GM21529 (cell line): ENCODE data around the gene HOXB9.

ENCODE experiments used
- ATAC-seq: cut with Tn5 transposase; IDR thresholded peaks from one replicate; pipeline ENCODE4 v1.9.1; 2021; ENCODE audit not compliant: unreplicated experiment

The HOXB9 gene

GRCh38 chr17:48625495-48626244 is 488 bp downstream of the HOXB9 start:
- no peak for ATAC-seq

GRCh38 chr17:48624544-48625494 is 1.3 kb downstream of the HOXB9 start:
- no peak for ATAC-seq

GRCh38 chr17:48624118-48624517 is 2.0 kb downstream of the HOXB9 start:
- ATAC-seq = no peak

GRCh38 chr17:48623583-48623982 is 2.6 kb downstream of the HOXB9 start:
- ATAC-seq = no peak

- ATAC-seq = no peak
Observed at GRCh38 chr17:48622857-48623256, 3.3 kb downstream of the HOXB9 start.

- no peak for ATAC-seq
Observed at GRCh38 chr17:48621410-48622392, 4.5 kb downstream of the HOXB9 start.

- ATAC-seq = no peak
Observed at GRCh38 chr17:48620461-48621139, 5.6 kb downstream of the HOXB9 start.

- ATAC-seq = no peak
Observed at GRCh38 chr17:48619826-48620449, 6.2 kb downstream of the HOXB9 start.

- ATAC-seq = no peak
Observed at GRCh38 chr17:48618256-48618896, 7.8 kb downstream of the HOXB9 start.

- no peak for ATAC-seq
Observed at GRCh38 chr17:48617471-48618255, 8.5 kb downstream of the HOXB9 start.

GRCh38 chr17:48616717-48617470 is 9.3 kb downstream of the HOXB9 start:
- ATAC-seq = no peak

- ATAC-seq = no peak
Observed at GRCh38 chr17:48615963-48616716, 10.0 kb downstream of the HOXB9 start.

GRCh38 chr17:48615047-48615962 is 10.9 kb downstream of the HOXB9 start, which contains the start of gene HOXB8:
Gene HOXB8, minus strand, starts transcription at chr17:48615292. Its CDS starts 588 bp downstream, at chr17:48614704.
- no peak for ATAC-seq

- ATAC-seq = no peak
Observed at GRCh38 chr17:48613862-48614694, 12.1 kb downstream of the HOXB9 start.
